ENCODE data around the gene CGB5. TPM values are rescaled to one million over a fixed set of nuclear protein-coding genes. Genes with fewer than 3 reads are reported as not detected.
A peak's percentile ranks its signal among the peaks of the same experiment; 100 is the strongest.

Gene CGB5
- total RNA-seq, 2 experiments from 2014 or later, result not detected

GRCh38 chr19:48999481-49000325 is 43.9 kb upstream of the CGB5 start:
- ATAC-seq (ENCODE audit: poor library complexity), result peak; percentile 94
- TF ChIP-seq CTCF (IDR thresholded peaks at IDR 0.05), result peak; percentile 63
- Histone ChIP-seq H3K4me3 (ENCODE audit: low read length) (no peak overlapping the region), H3K9me3 (ENCODE audit: control insufficient read depth in 1 of 2, insufficient read depth in 1 of 2, low read length in 2 of 2) (no peaks in the 10 kb centered on the region), H3K36me3 (ENCODE audit: insufficient read depth, low read length) (peaks cover 17% of the 10 kb centered on the region), H3K27me3 (ENCODE audit: control insufficient read depth in 1 of 2, insufficient read depth in 2 of 2, low read length in 2 of 2) (no peaks in the 10 kb centered on the region), H3K27ac (ENCODE audit: low read depth in 1 of 2, low read length in 2 of 2) (no peak overlapping the region), H3K4me1 (ENCODE audit: insufficient read depth, low read length) (peaks cover 13% of the 10 kb centered on the region)
- Mint-ChIP-seq H3K4me1 (ENCODE audit: low read depth) (peaks cover 24% of the 10 kb centered on the region), H3K9me3 (no peaks in the 10 kb centered on the region), H3K27ac (no peak overlapping the region), H3K27me3 (no peaks in the 10 kb centered on the region), H3K4me3 (no peak overlapping the region), H3K36me3 (ENCODE audit: low read depth) (peaks cover 27% of the 10 kb centered on the region)
- DNase-seq, result peak; percentile 61 to 82 (median 68)
- intact Hi-C loops (cut with DNase I, micrococcal nuclease), result loop anchor here (1.0 to 10.0 kb wide), 6 partner anchors 83 to 635 kb away; partner anchors contain the start of genes SLC17A7 (in 1 of the 2), SYNGR4 (in 1 of the 2) and TMEM143 (in 1 of the 2)
- POLR2A ChIA-PET, result interaction anchor here (1.0 to 1.1 kb wide), 2 partner anchors 18 to 29 kb away, joined by 3 to 4 read pairs; no protein-coding TSS in a partner anchor
- CTCF ChIA-PET, result interaction anchor here (0.6 to 1.5 kb wide), 13 partner anchors 12 to 480 kb away, joined by 3 to 7 read pairs (median 3); a partner anchor contains a TSS

GRCh38 chr19:49004133-49004532 is 39.5 kb upstream of the CGB5 start:
- no peaks in the 10 kb centered on the region for H3K9me3 ChIP-seq (ENCODE audit: control insufficient read depth in 1 of 2, insufficient read depth in 1 of 2, low read length in 2 of 2)
- no peaks in the 10 kb centered on the region for H3K27me3 ChIP-seq (ENCODE audit: control insufficient read depth in 1 of 2, insufficient read depth in 2 of 2, low read length in 2 of 2)
- peaks cover 54% of the 10 kb centered on the region for H3K36me3 Mint-ChIP-seq (ENCODE audit: low read depth)
- no peak overlapping the region for H3K27ac Mint-ChIP-seq
- peaks cover 5% of the 10 kb centered on the region for H3K4me1 ChIP-seq (ENCODE audit: insufficient read depth, low read length)
- H3K27me3 Mint-ChIP-seq, result no peaks in the 10 kb centered on the region
- no peak for ATAC-seq (ENCODE audit: poor library complexity)
- no peak for TF ChIP-seq CTCF (IDR thresholded peaks at IDR 0.05)
- no peak overlapping the region for H3K4me3 ChIP-seq (ENCODE audit: low read length)
- DNase-seq, result no peak
- H3K27ac ChIP-seq (ENCODE audit: low read depth in 1 of 2, low read length in 2 of 2), result no peak overlapping the region
- intact Hi-C loops (cut with DNase I, micrococcal nuclease), result no loop called here
- no peak overlapping the region for H3K4me3 Mint-ChIP-seq
- ChIA-PET CTCF (interaction anchor here (0.6 kb wide), 1 partner anchor 157 kb away, joined by 4 read pairs; no protein-coding TSS in a partner anchor), POLR2A (no interaction called here)
- H3K9me3 Mint-ChIP-seq, result no peaks in the 10 kb centered on the region
- peaks cover 6% of the 10 kb centered on the region for H3K4me1 Mint-ChIP-seq (ENCODE audit: low read depth)
- peaks cover 42% of the 10 kb centered on the region for H3K36me3 ChIP-seq (ENCODE audit: insufficient read depth, low read length)

GRCh38 chr19:49004964-49005614 is 38.6 kb upstream of the CGB5 start:
- POLR2A ChIA-PET, result no interaction called here
- no peaks in the 10 kb centered on the region for H3K4me1 Mint-ChIP-seq (ENCODE audit: low read depth)
- H3K4me3 Mint-ChIP-seq, result no peak overlapping the region
- peaks cover 59% of the 10 kb centered on the region for H3K36me3 Mint-ChIP-seq (ENCODE audit: low read depth)
- Histone ChIP-seq H3K36me3 (ENCODE audit: insufficient read depth, low read length) (peaks cover 49% of the 10 kb centered on the region), H3K27me3 (ENCODE audit: control insufficient read depth in 1 of 2, insufficient read depth in 2 of 2, low read length in 2 of 2) (no peaks in the 10 kb centered on the region), H3K4me3 (ENCODE audit: low read length) (no peak overlapping the region), H3K9me3 (ENCODE audit: control insufficient read depth in 1 of 2, insufficient read depth in 1 of 2, low read length in 2 of 2) (no peaks in the 10 kb centered on the region), H3K4me1 (ENCODE audit: insufficient read depth, low read length) (no peaks in the 10 kb centered on the region), H3K27ac (ENCODE audit: low read depth in 1 of 2, low read length in 2 of 2) (no peak overlapping the region)
- CTCF ChIA-PET, result no interaction called here
- no peak for ATAC-seq (ENCODE audit: poor library complexity)
- no peak for DNase-seq
- TF ChIP-seq CTCF (IDR thresholded peaks at IDR 0.05), result no peak
- H3K27me3 Mint-ChIP-seq, result no peaks in the 10 kb centered on the region
- no peak overlapping the region for H3K27ac Mint-ChIP-seq
- intact Hi-C loops (cut with DNase I, micrococcal nuclease), result no loop called here
- H3K9me3 Mint-ChIP-seq, result no peaks in the 10 kb centered on the region

All from CD4-positive, alpha-beta T cell (primary cell).